Activated T-cell treated with anti-CD3 and anti-CD28 coated beads for 24 hours (primary cell): ENCODE measurements around the gene PAGE4.

Source experiments
- DNase-seq: peaks from one replicate; pipeline ENCODE4 v3.0.0-alpha.2; 2020; ENCODE audit warnings: low read depth

Gene PAGE4

GRCh38 chrX:49829016-49829415 lies at the start of gene PAGE4:
PAGE4 (plus strand) TSS chrX:49829303; CDS start chrX:49830429, 1,126 bp downstream.
- no peak for DNase-seq

GRCh38 chrX:49784747-49785280 lies 44.3 kb upstream of the PAGE4 start:
- no peak for DNase-seq

GRCh38 chrX:49792376-49792775 lies 36.7 kb upstream of the PAGE4 start:
- DNase-seq = no peak

GRCh38 chrX:49793686-49794085 lies 35.4 kb upstream of the PAGE4 start:
- DNase-seq = no peak

GRCh38 chrX:49799828-49800227 lies 29.3 kb upstream of the PAGE4 start:
- DNase-seq = no peak

- DNase-seq = no peak
Measured at GRCh38 chrX:49809891-49810632, 19.0 kb upstream of the PAGE4 start.

GRCh38 chrX:49812177-49812576 lies 16.9 kb upstream of the PAGE4 start:
- DNase-seq = no peak

- DNase-seq = no peak
Measured at GRCh38 chrX:49816435-49816834, 12.7 kb upstream of the PAGE4 start.

GRCh38 chrX:49838374-49838773 lies 9.3 kb downstream of the PAGE4 start:
- no peak for DNase-seq

- DNase-seq = peak; percentile 33
Measured at GRCh38 chrX:49840679-49841078, 11.6 kb downstream of the PAGE4 start.

GRCh38 chrX:49842621-49843020 lies 13.5 kb downstream of the PAGE4 start:
- no peak for DNase-seq

GRCh38 chrX:49844611-49845010 lies 15.5 kb downstream of the PAGE4 start:
- no peak for DNase-seq

- no peak for DNase-seq
Measured at GRCh38 chrX:49845701-49846403, 16.7 kb downstream of the PAGE4 start.

- DNase-seq = no peak
Measured at GRCh38 chrX:49846522-49846921, 17.4 kb downstream of the PAGE4 start.

- no peak for DNase-seq
Measured at GRCh38 chrX:49848275-49848674, 19.2 kb downstream of the PAGE4 start.

GRCh38 chrX:49850028-49850427 lies 20.9 kb downstream of the PAGE4 start:
- no peak for DNase-seq

- no peak for DNase-seq
Measured at GRCh38 chrX:49853661-49854060, 24.6 kb downstream of the PAGE4 start.

GRCh38 chrX:49856819-49857218 lies 27.7 kb downstream of the PAGE4 start:
- DNase-seq = no peak

GRCh38 chrX:49858341-49858740 lies 29.2 kb downstream of the PAGE4 start:
- no peak for DNase-seq

- no peak for DNase-seq
Measured at GRCh38 chrX:49859491-49859890, 30.4 kb downstream of the PAGE4 start.

- no peak for DNase-seq
Measured at GRCh38 chrX:49860867-49861535, 31.9 kb downstream of the PAGE4 start.

GRCh38 chrX:49862093-49862492 lies 33.0 kb downstream of the PAGE4 start:
- DNase-seq = no peak

- no peak for DNase-seq
Measured at GRCh38 chrX:49868739-49869138, 39.6 kb downstream of the PAGE4 start.
